Keratinocyte (primary cell): ENCODE results near the gene ATAD3A.
"Not testable (repeated sequence)": the region's sequence is repeated elsewhere in the genome, so short reads cannot be mapped to it uniquely, and the experiment has no call there.

Experiments
- CTCF ChIP-seq, 3 experiments: IDR thresholded peaks in 1 of 3; conservative IDR thresholded peaks in 1 of 3; optimal IDR thresholded peaks in 1 of 3; 2 replicates in 2 of 3; 3 replicates in 1 of 3; pipeline versions ENCODE3 to v1.5.1; 2011; ENCODE audit warnings: low read length in 3 of 3, mild to moderate bottlenecking in 3 of 3, moderate library complexity in 2 of 3, control low read depth in 1 of 3, inconsistent platforms in 1 of 3; ENCODE audit not compliant: insufficient read depth in 2 of 3; ENCODE audit errors: extremely low read depth in 1 of 3
- EZH2 ChIP-seq: IDR thresholded peaks from one replicate; pipeline ENCODE4 v1.6.1; 2012; ENCODE audit warnings: inconsistent platforms, mild to moderate bottlenecking, low read length, moderate library complexity

- TF ChIP-seq CTCF (optimal IDR thresholded peaks at IDR 0.05 in 1 of 3, IDR thresholded peaks at IDR 0.05 in 1 of 3, conservative IDR thresholded peaks at IDR 0.05 in 1 of 3; ENCODE audit: extremely low read depth in 1 of 3, insufficient read depth in 2 of 3, low read length in 3 of 3); EZH2: not testable (repeated sequence)
Measured at GRCh38 chr1:1472053-1472876, 39.7 kb upstream of the ATAD3A start.
